ACC112 (cell line): Measurements from ENCODE around the gene ADAM10.

Experiments used
- H2AFZ ChIP-seq: fragments of 200-600 bp; sonication (generic); one replicate; pipeline ENCODE4 v1.6.0; 2017; ENCODE audit warnings: antibody characterized with exemption, low read length; ENCODE audit not compliant: unreplicated experiment
- H3K27ac ChIP-seq: fragments of 200-600 bp; sonication (generic); 2 replicates; pipeline ENCODE4 v1.5.1; 2014; ENCODE audit warnings: low read depth, mild to moderate bottlenecking, antibody characterized with exemption, low read length, moderate library complexity
- H3K27me3 ChIP-seq: fragments of 200-600 bp; sonication (generic); 2 replicates; pipeline ENCODE4 v1.6.1; 2014; ENCODE audit warnings: mild to moderate bottlenecking, antibody characterized with exemption, low read length, moderate library complexity, mixed read lengths; ENCODE audit not compliant: insufficient read depth
- H3K36me3 ChIP-seq: fragments of 200-600 bp; sonication (generic); 2 replicates; pipeline ENCODE4 v1.6.1; 2016; ENCODE audit warnings: mild to moderate bottlenecking, antibody characterized with exemption, low read length, moderate library complexity, mixed read lengths; ENCODE audit not compliant: insufficient read depth
- H3K4me1 ChIP-seq: fragments of 200-600 bp; sonication (generic); one replicate; pipeline ENCODE4 v1.6.1; 2016; ENCODE audit warnings: low read length, mixed read lengths; ENCODE audit not compliant: insufficient read depth, unreplicated experiment, control insufficient read depth
- H3K4me3 ChIP-seq: fragments of 200-600 bp; sonication (generic); 2 replicates; pipeline ENCODE4 v1.5.1; 2014; ENCODE audit warnings: mild to moderate bottlenecking, low read depth, low read length
- H3K79me2 ChIP-seq: fragments of 200-600 bp; sonication (generic); one replicate; pipeline ENCODE4 v1.6.0; 2016; ENCODE audit warnings: low read length; ENCODE audit not compliant: control insufficient read depth, unreplicated experiment, insufficient read depth

Gene ADAM10

DNA sequence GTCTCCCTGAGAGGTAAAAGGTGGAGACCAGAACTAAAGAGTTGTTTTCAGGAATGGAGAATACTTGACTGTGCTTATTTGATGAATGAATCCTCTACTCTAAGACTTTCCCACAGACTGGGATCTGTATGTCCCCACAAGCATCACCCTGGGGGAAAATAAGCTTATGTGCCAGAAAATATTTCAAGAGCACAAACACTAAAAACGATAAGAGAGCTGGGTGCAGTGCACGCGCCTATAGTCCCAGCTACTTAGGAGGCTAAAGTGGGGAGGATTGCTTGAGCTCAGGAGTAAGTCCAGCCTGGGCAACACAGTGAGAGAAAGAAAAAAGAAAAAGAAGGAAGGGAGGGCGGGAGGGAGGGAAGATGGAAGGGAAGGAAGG lies 150.7 kb downstream of the ADAM10 start:
- H3K4me1 ChIP-seq: no peaks in the 10 kb centered on the region
- H3K4me3 ChIP-seq: no peak overlapping the region
- no peak overlapping the region for H2AFZ ChIP-seq
- peaks cover 19% of the 10 kb centered on the region; the same call in 1 of the 2 replicates for H3K36me3 ChIP-seq
- no peak overlapping the region for H3K27ac ChIP-seq
- H3K79me2 ChIP-seq: no peaks in the 10 kb centered on the region
- H3K27me3 ChIP-seq: no peaks in the 10 kb centered on the region

DNA sequence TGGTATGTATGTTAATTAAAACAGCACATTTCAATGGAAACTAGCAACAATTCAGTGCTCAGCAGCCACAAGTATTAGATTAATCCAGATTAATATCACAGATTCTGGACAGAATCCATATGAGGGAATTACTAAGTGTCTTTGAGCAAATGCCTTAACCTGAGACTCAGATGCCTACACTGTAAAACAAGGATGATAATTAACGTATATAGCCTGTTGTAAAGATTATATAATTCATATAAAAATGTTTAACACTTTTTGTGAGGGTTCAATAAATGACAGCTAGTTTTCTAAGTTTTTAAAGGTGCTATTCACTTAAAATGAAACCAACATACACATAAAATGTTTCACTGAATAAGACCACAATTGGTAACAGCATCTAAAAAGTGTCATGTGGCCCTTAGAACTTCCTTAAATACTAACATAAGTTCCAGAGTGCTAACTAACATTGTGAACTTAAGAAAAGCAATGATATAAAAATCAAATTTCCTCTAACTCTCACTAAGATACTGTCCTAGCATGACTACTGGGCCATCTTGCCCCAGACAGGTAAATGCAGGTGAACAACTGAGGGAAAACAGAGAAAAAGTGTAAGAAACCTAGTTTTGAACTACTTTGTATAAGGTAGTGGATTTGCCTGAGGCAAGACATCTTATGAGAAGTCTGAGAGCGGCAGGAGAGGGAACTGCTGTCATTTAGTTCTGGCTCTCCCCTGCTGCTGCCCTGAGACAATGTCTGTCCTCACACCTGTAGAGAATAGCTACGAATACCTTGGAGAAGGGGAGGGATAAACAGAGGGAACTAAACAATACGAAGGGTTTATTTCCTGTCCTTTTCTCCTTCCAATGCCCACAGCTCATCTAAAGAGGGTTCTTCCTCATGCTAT lies 151.3 kb downstream of the ADAM10 start:
- Histone ChIP-seq H3K4me1 (no peaks in the 10 kb centered on the region), H2AFZ (no peak overlapping the region), H3K36me3 (peaks cover 13% of the 10 kb centered on the region; the same call in 1 of the 2 replicates), H3K79me2 (no peaks in the 10 kb centered on the region), H3K27ac (no peak overlapping the region), H3K4me3 (no peak overlapping the region), H3K27me3 (no peaks in the 10 kb centered on the region)

DNA sequence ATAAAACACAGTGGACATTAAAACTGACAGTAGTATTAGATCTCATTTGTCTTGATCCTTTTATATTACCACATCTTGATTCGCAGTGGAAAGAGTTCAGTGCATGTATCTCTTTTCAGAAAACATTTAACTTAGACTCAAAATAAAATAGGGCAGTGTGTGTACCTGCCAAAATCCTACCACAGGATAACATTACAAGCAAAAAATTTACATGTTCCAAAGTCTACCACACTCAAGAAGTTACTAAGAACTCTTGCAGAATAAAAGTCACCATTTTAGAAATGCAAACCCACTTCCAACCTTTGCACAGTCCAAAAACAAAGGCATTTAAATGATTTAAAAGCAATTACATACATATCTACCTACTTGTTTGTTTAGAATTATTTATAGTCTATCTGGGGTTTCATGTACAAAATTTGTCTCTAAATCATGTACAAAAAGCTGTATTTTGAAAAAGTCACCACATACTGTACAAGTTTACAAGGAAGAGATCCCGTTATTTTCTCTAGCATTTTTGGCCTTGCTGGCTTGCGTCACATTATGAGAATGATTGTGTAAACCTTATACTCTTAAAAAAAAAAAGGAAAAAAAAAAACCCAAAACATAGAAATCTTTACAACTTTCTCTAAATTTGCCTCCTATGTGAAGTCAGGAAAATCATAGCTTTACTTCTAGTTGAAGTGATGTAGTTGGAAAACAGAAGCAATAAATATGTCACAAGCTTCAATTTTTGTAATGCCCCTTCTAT lies 153.8 kb downstream of the ADAM10 start:
- Histone ChIP-seq H3K79me2 (no peaks in the 10 kb centered on the region), H3K27ac (no peak overlapping the region), H3K27me3 (no peaks in the 10 kb centered on the region), H3K4me3 (no peak overlapping the region), H2AFZ (no peak overlapping the region), H3K4me1 (no peaks in the 10 kb centered on the region), H3K36me3 (peaks cover 16% of the 10 kb centered on the region; the same call in 1 of the 2 replicates)

DNA sequence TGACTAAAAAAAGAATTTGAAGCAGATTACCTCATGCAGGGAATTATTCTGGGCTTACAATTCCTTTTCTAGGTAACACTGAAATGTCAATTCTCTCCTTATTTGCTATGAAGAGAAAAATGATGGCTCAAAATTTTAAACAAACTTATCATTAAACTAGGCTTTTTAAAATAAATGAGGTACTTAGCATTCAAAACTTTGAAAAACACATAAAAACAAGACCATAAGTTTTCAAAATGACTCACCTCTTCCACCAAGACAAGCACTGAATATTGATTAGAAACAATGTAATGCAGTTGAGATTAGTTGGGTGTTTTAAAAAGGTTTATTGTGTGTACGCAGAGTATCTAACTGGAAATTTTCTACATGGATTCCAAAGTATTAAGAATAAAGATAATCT lies 154.6 kb downstream of the ADAM10 start:
- Histone ChIP-seq H3K27me3 (no peaks in the 10 kb centered on the region), H3K4me1 (no peaks in the 10 kb centered on the region), H2AFZ (no peak overlapping the region), H3K4me3 (no peak overlapping the region), H3K79me2 (no peaks in the 10 kb centered on the region), H3K36me3 (peaks cover 13% of the 10 kb centered on the region; the same call in 1 of the 2 replicates), H3K27ac (no peak overlapping the region)

DNA sequence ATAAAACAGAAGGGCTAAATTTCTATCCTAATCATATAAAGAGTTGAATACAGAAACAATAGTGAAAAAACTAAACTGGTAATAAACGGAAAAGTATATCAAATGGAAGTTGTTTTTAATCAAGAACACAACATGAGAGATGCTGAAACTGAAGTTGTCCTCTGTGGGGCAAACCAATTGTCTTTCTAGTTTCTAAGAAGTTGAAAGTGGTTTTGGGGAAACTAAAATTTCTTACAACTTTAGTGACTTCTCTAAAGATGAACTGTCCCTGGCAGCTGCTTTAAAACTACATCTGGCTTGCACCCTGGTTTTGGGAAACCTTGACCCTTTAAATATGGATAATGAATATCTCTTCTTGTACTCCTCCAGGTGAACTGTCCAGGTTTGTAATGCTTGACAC lies 155.6 kb downstream of the ADAM10 start:
- Histone ChIP-seq H3K4me1 (no peaks in the 10 kb centered on the region), H3K4me3 (no peak overlapping the region), H3K27ac (no peak overlapping the region), H3K36me3 (peaks cover 12% of the 10 kb centered on the region), H3K27me3 (no peaks in the 10 kb centered on the region), H2AFZ (no peak overlapping the region), H3K79me2 (no peaks in the 10 kb centered on the region)

DNA sequence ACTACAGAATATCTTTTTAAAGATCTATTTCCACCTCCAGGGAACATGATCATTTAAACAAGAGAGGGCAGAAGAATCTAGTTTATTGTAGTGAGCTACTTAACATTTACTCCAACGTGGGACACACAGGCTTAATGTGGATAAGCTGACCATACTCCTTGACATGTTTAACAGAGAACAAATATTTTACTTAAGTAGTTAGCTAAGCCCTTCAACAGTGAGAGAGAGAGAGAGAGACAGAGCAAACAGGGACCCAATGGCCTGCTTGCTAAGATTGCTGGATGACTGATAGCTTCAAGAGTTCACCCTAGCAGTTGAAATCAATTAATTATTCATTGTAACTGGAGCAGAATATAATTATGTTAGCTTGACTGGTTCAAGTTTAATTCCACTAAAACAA lies 158.6 kb downstream of the ADAM10 start:
- no peak overlapping the region for H2AFZ ChIP-seq
- H3K4me3 ChIP-seq: no peak overlapping the region
- H3K27me3 ChIP-seq: no peaks in the 10 kb centered on the region
- no peaks in the 10 kb centered on the region for H3K79me2 ChIP-seq
- peaks cover 8% of the 10 kb centered on the region for H3K36me3 ChIP-seq
- no peaks in the 10 kb centered on the region for H3K4me1 ChIP-seq
- H3K27ac ChIP-seq: no peak overlapping the region

DNA sequence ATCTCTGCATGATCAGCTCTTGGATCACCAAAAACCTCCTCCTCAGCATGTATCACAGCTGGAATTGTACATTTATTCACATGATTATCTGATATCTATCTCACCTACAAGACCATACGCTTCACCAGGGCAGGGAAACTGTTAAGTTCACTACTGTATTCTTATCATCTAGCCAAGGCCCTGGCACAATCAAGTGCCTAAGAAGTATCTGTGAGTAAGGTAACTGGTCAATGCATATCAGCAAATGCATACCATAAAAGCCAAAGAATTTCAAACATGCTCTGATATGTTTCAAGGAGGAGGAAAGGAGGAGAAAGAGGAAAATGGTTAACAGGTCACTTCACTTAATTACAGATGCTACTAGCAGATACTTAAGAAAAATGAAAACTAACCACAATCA lies 159.3 kb downstream of the ADAM10 start:
- Histone ChIP-seq H3K79me2 (no peaks in the 10 kb centered on the region), H3K36me3 (peaks cover 4% of the 10 kb centered on the region), H3K27me3 (no peaks in the 10 kb centered on the region), H3K27ac (no peak overlapping the region), H3K4me1 (no peaks in the 10 kb centered on the region), H3K4me3 (no peak overlapping the region), H2AFZ (no peak overlapping the region)

DNA sequence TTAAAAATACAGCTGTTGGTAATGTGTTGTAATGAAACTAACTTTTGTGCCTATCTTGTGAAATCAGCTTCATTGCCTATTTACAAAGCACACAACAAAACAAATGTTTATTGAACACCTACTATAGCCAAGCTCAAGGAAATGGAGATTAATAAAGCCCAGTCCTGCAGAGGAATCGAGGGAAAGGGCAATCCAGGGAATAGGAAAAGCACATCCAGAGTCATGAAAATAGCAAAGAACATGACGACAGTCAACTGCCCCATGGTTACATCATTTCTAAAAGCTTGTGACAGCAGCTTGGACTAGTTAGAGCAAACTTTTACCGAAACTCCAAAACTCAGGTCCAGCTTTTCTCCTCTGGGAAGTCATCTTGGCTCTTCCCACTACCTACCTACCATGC lies 160.5 kb downstream of the ADAM10 start:
- Histone ChIP-seq H3K79me2 (no peaks in the 10 kb centered on the region), H3K4me3 (no peak overlapping the region), H3K36me3 (peaks cover 4% of the 10 kb centered on the region), H3K4me1 (no peaks in the 10 kb centered on the region), H2AFZ (no peak overlapping the region), H3K27me3 (no peaks in the 10 kb centered on the region), H3K27ac (no peak overlapping the region)

DNA sequence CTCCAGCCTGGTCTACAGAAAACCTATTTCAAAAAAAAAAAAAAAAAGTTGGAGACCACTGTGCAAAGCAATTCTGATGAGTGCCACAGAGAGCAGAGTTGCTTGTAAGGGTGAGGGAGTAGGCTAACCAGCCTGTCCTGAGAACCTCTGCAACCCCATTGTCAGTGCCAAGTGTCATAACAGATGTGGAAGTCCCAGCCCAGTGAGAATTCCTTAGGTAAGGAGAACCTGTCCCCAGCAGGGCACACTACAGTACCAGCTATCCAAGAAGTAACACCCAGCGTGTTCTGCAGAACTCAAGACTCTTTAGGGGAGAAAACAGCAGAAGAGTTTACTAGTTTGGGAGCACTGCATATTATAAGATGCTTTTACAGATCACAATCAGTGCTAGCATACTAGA lies 161.4 kb downstream of the ADAM10 start:
- Histone ChIP-seq H3K27me3 (no peaks in the 10 kb centered on the region), H3K36me3 (peaks cover 4% of the 10 kb centered on the region; the same call in 1 of the 2 replicates), H3K4me3 (no peak overlapping the region), H3K27ac (no peak overlapping the region), H2AFZ (no peak overlapping the region), H3K4me1 (no peaks in the 10 kb centered on the region), H3K79me2 (no peaks in the 10 kb centered on the region)

DNA sequence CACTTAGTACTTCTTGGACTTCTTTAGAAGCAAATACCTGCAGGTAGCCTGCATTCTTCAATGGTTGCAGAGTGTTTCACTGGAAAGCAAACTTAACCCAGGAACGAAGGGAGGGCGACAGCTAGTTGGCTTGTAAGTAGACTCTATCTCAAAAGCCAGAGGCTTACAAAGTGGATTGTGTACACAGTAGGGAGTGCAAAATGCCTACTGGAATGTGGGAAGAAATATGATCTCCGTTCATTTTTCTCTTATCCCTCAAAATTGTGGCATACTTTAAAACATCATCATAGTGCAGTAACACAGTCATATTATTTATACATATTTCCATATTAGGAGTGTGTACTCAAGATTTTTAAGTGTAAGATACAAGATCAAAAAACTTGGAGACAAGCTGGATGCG lies 162.0 kb downstream of the ADAM10 start:
- no peak overlapping the region for H3K4me3 ChIP-seq
- H3K79me2 ChIP-seq: no peaks in the 10 kb centered on the region
- peaks cover 4% of the 10 kb centered on the region; the same call in 1 of the 2 replicates for H3K36me3 ChIP-seq
- no peak overlapping the region for H3K27ac ChIP-seq
- no peaks in the 10 kb centered on the region for H3K27me3 ChIP-seq
- no peaks in the 10 kb centered on the region for H3K4me1 ChIP-seq
- no peak overlapping the region for H2AFZ ChIP-seq
